Measurements from ENCODE around the gene RCOR1. TPM values are rescaled to one million over a fixed set of nuclear protein-coding genes. Genes with fewer than 3 reads are reported as not detected.

Gene RCOR1
- polyA plus RNA-seq, 1 donor, result 24.2 TPM

Other genes with a start within 250 kb of the RCOR1 start
- gene CINP, start 229.8 kb upstream of the RCOR1 start, polyA plus RNA-seq, result 33.4 TPM
- 10.6 TPM for gene TECPR2, start 229.7 kb upstream of the RCOR1 start, polyA plus RNA-seq
- gene ANKRD9, start 82.9 kb upstream of the RCOR1 start, polyA plus RNA-seq, result 33.3 TPM
- gene TRAF3, start 184.8 kb downstream of the RCOR1 start, polyA plus RNA-seq, result 16.3 TPM

All from large intestine (tissue), 1 donor.